ENCODE measurements around the gene MEFV.

GRCh38 chr16:3234857-3235561, 21.4 kb downstream of the MEFV start, which contains the start of gene ZNF200:
- TF ChIP-seq CTCF (conservative IDR thresholded peaks at IDR 0.05; ENCODE audit: low read length) = no peak
- TF ChIP-seq EZH2phosphoT487 (IDR thresholded peaks at IDR 0.05; ENCODE audit: borderline replicate concordance, low read depth, low read length) = no peak
